HCT116 (cell line): ENCODE data around the gene TBX5. TPM values are rescaled to one million over a fixed set of nuclear protein-coding genes. Genes with fewer than 3 reads are reported as not detected.

Experiments used
- ATAC-seq: fragments of 200-7000 bp; cut with Tn5 transposase; 2 replicates; pipeline ENCODE4 v1.9.1; 2020; ENCODE audit warnings: mild to moderate bottlenecking, moderate library complexity
- BruUV-seq: library from RNA; stranded (reverse); fragments of 400-500 nt; replicated peaks from 2 replicates; lab custom pipeline; 2021; lab: Mats Ljungman, UMichigan
- CTCF ChIA-PET: fragments of 300-600 bp; sonication (Branson Sonifier 250); formaldehyde crosslinking; loops from one replicate; lab custom pipeline; 2021; ENCODE audit warnings: antibody characterized with exemption; lab: Charles Lee
- POLR2A ChIA-PET: fragments of 300-600, 350-600 bp; sonication (Branson Sonifier 250); formaldehyde crosslinking; loops from one replicate; lab custom pipeline; 2021; ENCODE audit warnings: antibody characterized with exemption; lab: Charles Lee
- RAD21 ChIA-PET, 2 experiments: fragments of 300-600 bp; sonication (Branson Sonifier 250); formaldehyde crosslinking; loops; one replicate each; lab custom pipeline; 2023; ENCODE audit warnings: low total read pairs in 2 of 2; ENCODE audit not compliant: uncharacterized antibody in 2 of 2, unreplicated experiment in 2 of 2, low non-redundant PET in 1 of 2; lab: Charles Lee
- DNase-seq: peaks from one replicate; pipeline ENCODE4 v3.0.0-alpha.2; 2010; ENCODE audit warnings: low read depth, low spot score
- H2AFZ ChIP-seq: fragments of 200-600 bp; shearing (Covaris generic), sonication (generic); 2 replicates; pipeline ENCODE4 v1.6.1; 2017; ENCODE audit warnings: low read depth, mixed run types, mixed read lengths, antibody characterized with exemption, low read length; ENCODE audit not compliant: poor library complexity, severe bottlenecking
- H3K27ac ChIP-seq: 2 replicates; pipeline ENCODE4 v1.5.1; 2012; ENCODE audit warnings: low read depth, low read length
- H3K27me3 ChIP-seq: fragments of 200-600 bp; sonication (generic); 2 replicates; pipeline ENCODE4 v1.6.1; 2016; ENCODE audit warnings: mixed run types, low read length, mixed read lengths; ENCODE audit not compliant: insufficient read depth
- H3K36me3 ChIP-seq, 2 experiments: fragments of 200-500 bp in 1 of 2; fragments of 200-600 bp in 1 of 2; sonication (Bioruptor generic) in 1 of 2; sonication (generic) in 1 of 2; 2 replicates each; pipeline versions ENCODE4 v1.5.1 to v1.6.1; 2014 to 2016; ENCODE audit warnings: low read length in 2 of 2, inconsistent platforms in 1 of 2, mixed read lengths in 1 of 2, mixed run types in 1 of 2; ENCODE audit not compliant: insufficient read depth in 2 of 2, control insufficient read depth in 1 of 2
- H3K4me1 ChIP-seq, 2 experiments: fragments of 200-600 bp in 1 of 2; sonication (generic) in 1 of 2; 2 replicates each; pipeline versions ENCODE4 v1.5.1 to v1.6.1; 2012 to 2017; ENCODE audit warnings: low read length in 2 of 2, inconsistent platforms in 1 of 2, mild to moderate bottlenecking in 1 of 2, mixed read lengths in 1 of 2, mixed run types in 1 of 2, moderate library complexity in 1 of 2; ENCODE audit not compliant: insufficient read depth in 2 of 2, control insufficient read depth in 1 of 2
- H3K4me2 ChIP-seq: fragments of 200-600 bp; sonication (generic); 2 replicates; pipeline ENCODE4 v1.6.1; 2017; ENCODE audit warnings: mixed run types, low read length, mixed read lengths
- H3K4me3 ChIP-seq, 2 experiments: fragments of 200-600 bp in 1 of 2; sonication (generic) in 1 of 2; replicated peaks in 1 of 2; 2 replicates each; pipeline ENCODE4 v1.5.1; 2011 to 2016; ENCODE audit warnings: low read length in 2 of 2, control low read depth in 1 of 2, low read depth in 1 of 2, mild to moderate bottlenecking in 1 of 2, mixed read lengths in 1 of 2, mixed run types in 1 of 2
- H3K79me2 ChIP-seq: fragments of 200-600 bp; sonication (generic); 2 replicates; pipeline ENCODE4 v1.6.1; 2017; ENCODE audit warnings: mild to moderate bottlenecking, mixed run types, low read length, moderate library complexity, mixed read lengths; ENCODE audit not compliant: insufficient read depth
- H3K9ac ChIP-seq: fragments of 200-600 bp; sonication (generic); 2 replicates; pipeline ENCODE4 v1.6.1; 2016; ENCODE audit warnings: low read length, mixed read lengths
- H3K9me2 ChIP-seq: fragments of 200-600 bp; sonication (generic), shearing (Covaris generic); 2 replicates; pipeline ENCODE4 v1.6.1; 2017; ENCODE audit warnings: mixed run types, mild to moderate bottlenecking, moderate library complexity; ENCODE audit not compliant: insufficient read depth
- H3K9me3 ChIP-seq, 2 experiments: fragments of 200-500 bp in 1 of 2; fragments of 200-600 bp in 1 of 2; sonication (Bioruptor generic) in 1 of 2; sonication (generic) in 1 of 2; 2 replicates each; pipeline ENCODE4 v1.6.1; 2014 to 2017; ENCODE audit warnings: low read length in 2 of 2, mixed read lengths in 2 of 2, inconsistent platforms in 1 of 2, low read depth in 1 of 2, mild to moderate bottlenecking in 1 of 2, mixed run types in 1 of 2, moderate library complexity in 1 of 2; ENCODE audit not compliant: control insufficient read depth in 1 of 2, insufficient read depth in 1 of 2
- H4K20me1 ChIP-seq: fragments of 200-600 bp; sonication (generic), shearing (Covaris generic); 2 replicates; pipeline ENCODE4 v1.6.1; 2017; ENCODE audit warnings: mixed run types, mild to moderate bottlenecking, moderate library complexity; ENCODE audit not compliant: insufficient read depth
- ATF3 ChIP-seq: IDR thresholded peaks from 2 replicates; pipeline ENCODE4 v1.6.1; 2012
- CBX3 ChIP-seq: IDR thresholded peaks from 2 replicates; pipeline ENCODE4 v1.6.1; 2012; ENCODE audit warnings: low read depth
- CEBPB ChIP-seq: IDR thresholded peaks from 2 replicates; pipeline ENCODE4 v1.6.1; 2012; ENCODE audit warnings: low read depth
- CTCF ChIP-seq, 3 experiments: fragments of 200-600 bp in 1 of 3; sonication (generic) in 1 of 3; IDR thresholded peaks in 2 of 3; conservative IDR thresholded peaks in 1 of 3; 2 replicates each; pipeline ENCODE4 v1.5.1; 2012 to 2017; ENCODE audit warnings: low read depth in 2 of 3, low read length in 2 of 3, antibody characterized with exemption in 1 of 3, borderline replicate concordance in 1 of 3, control low read depth in 1 of 3, mild to moderate bottlenecking in 1 of 3, mixed read lengths in 1 of 3, mixed run types in 1 of 3, moderate library complexity in 1 of 3; ENCODE audit not compliant: insufficient read depth in 1 of 3
- EGR1 ChIP-seq: IDR thresholded peaks from 2 replicates; pipeline ENCODE4 v1.6.1; 2012; ENCODE audit warnings: low read depth
- ELF1 ChIP-seq: IDR thresholded peaks from 2 replicates; pipeline ENCODE4 v1.6.1; 2012; ENCODE audit warnings: low read depth, borderline replicate concordance
- EZH2 ChIP-seq: fragments of 200-600 bp; sonication (generic); IDR thresholded peaks from 2 replicates; pipeline ENCODE4 v1.6.1; 2017; ENCODE audit warnings: antibody characterized with exemption, mixed run types
- EZH2phosphoT487 ChIP-seq: fragments of 200-600 bp; IDR thresholded peaks from 2 replicates; pipeline ENCODE4 v1.6.1; 2018; ENCODE audit warnings: antibody characterized with exemption, borderline replicate concordance
- FOSL1 ChIP-seq: IDR thresholded peaks from 2 replicates; pipeline ENCODE4 v1.6.1; 2012; ENCODE audit warnings: low read depth
- JUND ChIP-seq: IDR thresholded peaks from 2 replicates; pipeline ENCODE4 v1.6.1; 2012
- POLR2A ChIP-seq: IDR thresholded peaks from 2 replicates; pipeline ENCODE4 v1.7.0; 2011; ENCODE audit warnings: borderline replicate concordance; ENCODE audit not compliant: insufficient read depth, insufficient read length; ENCODE audit errors: extremely low read depth
- POLR2AphosphoS5 ChIP-seq: IDR thresholded peaks from 2 replicates; pipeline ENCODE4 v1.6.1; 2011; ENCODE audit warnings: mild to moderate bottlenecking, low read depth, low read length, moderate library complexity
- RAD21 ChIP-seq: IDR thresholded peaks from 2 replicates; pipeline ENCODE4 v1.6.1; 2012; ENCODE audit warnings: low read depth, mild to moderate bottlenecking
- SIN3A ChIP-seq: IDR thresholded peaks from 2 replicates; pipeline ENCODE4 v1.6.1; 2012; ENCODE audit warnings: low read depth
- SP1 ChIP-seq: IDR thresholded peaks from 2 replicates; pipeline ENCODE4 v1.6.1; 2012; ENCODE audit warnings: low read depth
- SRF ChIP-seq: IDR thresholded peaks from 2 replicates; pipeline ENCODE4 v1.6.1; 2012; ENCODE audit warnings: low read depth
- YY1 ChIP-seq: IDR thresholded peaks from 2 replicates; pipeline ENCODE4 v1.6.1; 2011; ENCODE audit warnings: low read length, low read depth, moderate library complexity, mild to moderate bottlenecking; ENCODE audit not compliant: insufficient replicate concordance; ENCODE audit errors: extremely low read depth
- ZNF274 ChIP-seq: fragments of 200-500 bp; sonication (Bioruptor generic); IDR thresholded peaks from 2 replicates; pipeline ENCODE4 v1.6.1; 2014; ENCODE audit warnings: mild to moderate bottlenecking, low read depth, low read length, inconsistent platforms
- intact Hi-C: fragments of 100-400 bp; cut with micrococcal nuclease; formaldehyde crosslinking; loops from 2 replicates; pipeline ENCODE4 v1.10.0; 2022
- total RNA-seq: library from RNA; stranded (reverse); gene quantifications from one replicate; pipeline ENCODE4 v1.2.1, GENCODE V29; 2021; ENCODE audit not compliant: unreplicated experiment
- TF ChIP-seq, protein P1 (sequence below): IDR thresholded peaks from 2 replicates; pipeline ENCODE4 v1.6.1; 2012

TBX5 gene
- total RNA-seq, 1 experiment from 2014 or later: 0.10 TPM

GRCh38 chr12:114441545-114441944 lies 35.6 kb upstream of the TBX5 start:
- Histone ChIP-seq H3K27ac (no peak overlapping the region), H3K4me3 (no peak overlapping the region), H3K79me2 (no peaks in the 10 kb centered on the region), H4K20me1 (no peaks in the 10 kb centered on the region), H3K9ac (no peak overlapping the region), H3K4me1 (no peaks in the 10 kb centered on the region), H3K9me3 (no peaks in the 10 kb centered on the region), H3K9me2 (no peaks in the 10 kb centered on the region), H3K36me3 (no peaks in the 10 kb centered on the region), H3K27me3 (peaks cover 35% of the 10 kb centered on the region), H3K4me2 (no peak overlapping the region), H2AFZ (no peak overlapping the region)
- RAD21 ChIA-PET: no interaction called here
- TF ChIP-seq ATF3 (no peak), SIN3A (no peak), CEBPB (no peak)
- POLR2A ChIA-PET: no interaction called here
- ATAC-seq: no peak
- DNase-seq: no peak
- intact Hi-C loops: no loop called here
- CTCF ChIA-PET: no interaction called here
- BruUV-seq: no TSS peak

GRCh38 chr12:114441039-114441383 lies 35.1 kb upstream of the TBX5 start:
- ChIA-PET POLR2A (no interaction called here), RAD21 (no interaction called here), CTCF (no interaction called here)
- no peak for DNase-seq
- no peaks in the 10 kb centered on the region for H3K9me3 ChIP-seq
- H4K20me1 ChIP-seq: no peaks in the 10 kb centered on the region
- no peak overlapping the region for H3K9ac ChIP-seq
- intact Hi-C loops: no loop called here
- H2AFZ ChIP-seq: no peak overlapping the region
- H3K27ac ChIP-seq: no peak overlapping the region
- BruUV-seq: no TSS peak
- no peak overlapping the region for H3K4me2 ChIP-seq
- H3K4me3 ChIP-seq: no peak overlapping the region
- ATAC-seq: no peak
- H3K27me3 ChIP-seq: peaks cover 30% of the 10 kb centered on the region
- H3K36me3 ChIP-seq: no peaks in the 10 kb centered on the region
- H3K9me2 ChIP-seq: no peaks in the 10 kb centered on the region
- no peaks in the 10 kb centered on the region for H3K4me1 ChIP-seq
- TF ChIP-seq FOSL1 (no peak), RAD21 (no peak), ZNF274 (no peak), CEBPB (no peak), ATF3 (no peak), POLR2A (no peak), JUND (no peak), EGR1 (no peak), CTCF (IDR thresholded peaks at IDR 0.05 in 2 of 3, conservative IDR thresholded peaks at IDR 0.05 in 1 of 3; ENCODE audit: borderline replicate concordance in 1 of 3, insufficient read depth in 1 of 3, low read depth in 2 of 3, low read length in 2 of 3) (no peak), ELF1 (no peak), SRF (no peak), POLR2AphosphoS5 (no peak), EZH2 (no peak), CBX3 (no peak), YY1 (no peak), SIN3A (no peak), SP1 (no peak), EZH2phosphoT487 (no peak)
- TF ChIP-seq, protein P1, sequence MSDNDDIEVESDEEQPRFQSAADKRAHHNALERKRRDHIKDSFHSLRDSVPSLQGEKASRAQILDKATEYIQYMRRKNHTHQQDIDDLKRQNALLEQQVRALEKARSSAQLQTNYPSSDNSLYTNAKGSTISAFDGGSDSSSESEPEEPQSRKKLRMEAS: no peak
- H3K79me2 ChIP-seq: no peaks in the 10 kb centered on the region
